Suprapubic skin (tissue), 4 donors: ENCODE measurements around the gene SPDL1. TPM values are rescaled to one million over a fixed set of nuclear protein-coding genes. Genes with fewer than 3 reads are reported as not detected.
"Not testable (repeated sequence)": the region's sequence is repeated elsewhere in the genome, so short reads cannot be mapped to it uniquely, and the experiment has no call there.

ENCODE experiments used
- DNase-seq, 2 donors: peaks; one replicate each; pipeline ENCODE4 v3.0.0-alpha.2; 2019; ENCODE audit warnings: low spot score in 2 of 2
- H3K27ac ChIP-seq: fragments of 200-600 bp; sonication (generic); one replicate; pipeline ENCODE4 v1.5.1; 2019
- H3K27me3 ChIP-seq: fragments of 200-600 bp; sonication (generic); one replicate; pipeline ENCODE4 v1.5.1; 2019
- H3K36me3 ChIP-seq: fragments of 200-600 bp; sonication (generic); one replicate; pipeline ENCODE4 v1.5.1; 2019
- H3K4me1 ChIP-seq: fragments of 200-600 bp; sonication (generic); one replicate; pipeline ENCODE4 v1.5.1; 2019
- H3K4me3 ChIP-seq: fragments of 200-600 bp; sonication (generic); one replicate; pipeline ENCODE4 v1.5.1; 2019; ENCODE audit warnings: mild to moderate bottlenecking
- H3K9me3 ChIP-seq: fragments of 200-600 bp; sonication (generic); one replicate; pipeline ENCODE4 v1.5.1; 2019
- CTCF ChIP-seq, 2 donors: fragments of 200-600 bp in 1 of 2; fragments of 450-650 bp in 1 of 2; sonication (generic) in 1 of 2; IDR thresholded peaks; one replicate each; pipeline ENCODE4 v1.5.1; 2016 to 2019; ENCODE audit warnings: antibody characterized with exemption in 2 of 2, mild to moderate bottlenecking in 1 of 2, moderate library complexity in 1 of 2
- EP300 ChIP-seq: sonication (generic); formaldehyde crosslinking; IDR thresholded peaks from one replicate; pipeline ENCODE4 v1.6.1; 2017; ENCODE audit warnings: antibody characterized with exemption
- POLR2A ChIP-seq, 2 donors: fragments of 450-650 bp; IDR thresholded peaks; one replicate each; pipeline ENCODE4 v1.6.1; 2017; ENCODE audit warnings: antibody characterized with exemption in 2 of 2, mild to moderate bottlenecking in 2 of 2, moderate library complexity in 2 of 2
- POLR2AphosphoS5 ChIP-seq, 3 donors: sonication (generic); formaldehyde crosslinking; IDR thresholded peaks; one replicate each; pipeline ENCODE4 v1.6.1; 2017; ENCODE audit warnings: antibody characterized with exemption in 3 of 3
- WGBS: methylation state at CpG from one replicate; pipeline ENCODE4 v1.1.5; 2018; 5-methylcytosine and 5-hydroxymethylcytosine counted together
- total RNA-seq, 4 donors: library from RNA; depleted of rRNA; stranded (reverse); fragments of >200 nt; gene quantifications; one replicate each; pipeline ENCODE4 v1.1.0, GENCODE V29; 2016

The SPDL1 gene
- total RNA-seq, 4 donors from 2014 or later: 6.4 to 9.4 (median 7.3) TPM

DNA sequence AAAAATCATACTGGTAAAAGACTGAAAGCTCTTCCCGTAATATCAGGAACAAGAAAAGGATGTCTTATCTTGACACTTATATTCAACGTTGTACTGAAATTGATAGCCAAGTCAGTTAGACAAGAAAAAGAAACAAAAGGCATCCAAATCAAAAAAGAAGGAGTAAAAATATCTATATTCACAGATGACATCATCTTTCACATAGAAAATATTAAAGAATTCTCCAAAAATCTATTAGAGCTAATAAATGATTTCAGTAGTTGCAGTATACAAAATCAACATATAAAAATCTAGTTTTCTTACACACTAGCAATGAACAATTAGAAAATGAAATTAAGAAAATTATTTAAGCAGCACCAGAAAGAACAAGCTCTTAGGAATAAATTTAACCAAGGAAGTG, 24.3 kb downstream of the SPDL1 start:
- no peaks in the 10 kb centered on the region for H3K27me3 ChIP-seq
- peaks cover 6% of the 10 kb centered on the region for H3K9me3 ChIP-seq
- WGBS: 93% methylated on average over 2 of the region's 2 CpGs
- no peaks in the 10 kb centered on the region for H3K36me3 ChIP-seq
- DNase-seq: no peak
- H3K4me1 ChIP-seq: no peaks in the 10 kb centered on the region
- H3K27ac ChIP-seq: no peak overlapping the region
- H3K4me3 ChIP-seq: no peak overlapping the region
- TF ChIP-seq EP300: no peak
- no peak for TF ChIP-seq POLR2A (IDR thresholded peaks at IDR 0.05)

DNA sequence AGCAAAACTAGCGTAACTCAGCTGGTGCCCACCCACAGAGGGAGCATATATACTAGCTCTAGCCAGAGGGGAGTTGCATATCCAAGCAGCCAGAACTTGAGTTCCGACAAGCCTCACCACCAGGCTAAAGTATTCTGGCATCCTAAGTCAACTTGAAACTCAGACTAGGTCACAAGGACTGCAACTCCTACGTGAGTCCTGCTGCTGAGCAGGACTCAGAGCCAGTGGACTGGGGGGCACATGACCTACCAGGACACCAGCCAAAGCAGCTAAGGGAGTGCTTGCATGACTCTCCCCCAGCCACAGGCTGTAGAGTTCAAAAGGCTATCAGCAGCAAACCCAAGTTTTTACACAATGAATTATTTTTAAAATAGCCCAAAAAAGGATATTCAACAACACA, 26.1 kb downstream of the SPDL1 start:
- H3K27ac ChIP-seq: no peak overlapping the region
- 67% methylated on average over 3 of the region's 3 CpGs for WGBS
- no peaks in the 10 kb centered on the region for H3K4me1 ChIP-seq
- no peak overlapping the region for H3K4me3 ChIP-seq
- H3K36me3 ChIP-seq: no peaks in the 10 kb centered on the region
- H3K9me3 ChIP-seq: peaks cover 6% of the 10 kb centered on the region
- no peaks in the 10 kb centered on the region for H3K27me3 ChIP-seq
- no peak for TF ChIP-seq CTCF (IDR thresholded peaks at IDR 0.05)
- TF ChIP-seq EP300: no peak
- no peak for TF ChIP-seq POLR2A (IDR thresholded peaks at IDR 0.05)
- TF ChIP-seq POLR2AphosphoS5 (IDR thresholded peaks at IDR 0.05): no peak
- DNase-seq: no peak

GRCh38 chr5:169610606-169611005, 27.0 kb downstream of the SPDL1 start:
- TF ChIP-seq EP300 (no peak), POLR2A (IDR thresholded peaks at IDR 0.05) (no peak), CTCF (IDR thresholded peaks at IDR 0.05) (no peak), POLR2AphosphoS5 (IDR thresholded peaks at IDR 0.05) (no peak)
- Histone ChIP-seq H3K36me3 (no peaks in the 10 kb centered on the region), H3K4me1 (no peaks in the 10 kb centered on the region), H3K27ac (no peak overlapping the region), H3K4me3 (no peak overlapping the region), H3K9me3 (peaks cover 6% of the 10 kb centered on the region), H3K27me3 (no peaks in the 10 kb centered on the region)
- 86% methylated on average over 4 of the region's 4 CpGs for WGBS
- no peak for DNase-seq

DNA sequence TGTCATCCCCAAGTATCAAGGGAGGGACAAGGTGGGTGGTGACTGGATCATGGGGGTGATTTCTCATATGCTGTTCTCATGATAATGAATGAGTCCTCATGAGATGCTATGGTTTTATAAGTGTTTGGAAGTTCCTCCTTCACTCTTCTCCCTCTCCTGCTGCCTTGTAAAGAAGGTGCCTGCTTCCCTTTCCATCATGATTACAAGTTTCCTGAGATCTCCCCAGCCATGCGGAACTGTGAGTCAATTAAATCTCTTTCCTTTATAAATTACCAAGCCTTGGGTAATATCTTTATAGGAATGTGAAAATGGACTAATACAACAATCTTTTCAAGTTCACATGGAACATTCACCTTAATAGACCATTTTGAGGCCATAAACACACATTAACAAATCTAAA, 32.0 kb downstream of the SPDL1 start:
- Histone ChIP-seq H3K27me3 (no peaks in the 10 kb centered on the region), H3K4me1 (no peaks in the 10 kb centered on the region), H3K36me3 (no peaks in the 10 kb centered on the region), H3K27ac (no peak overlapping the region), H3K4me3 (no peak overlapping the region), H3K9me3 (peaks cover 6% of the 10 kb centered on the region)
- WGBS: 80% methylated on average over 1 of the region's 1 CpG
- TF ChIP-seq POLR2AphosphoS5 (IDR thresholded peaks at IDR 0.05) (no peak), EP300 (no peak), POLR2A (IDR thresholded peaks at IDR 0.05) (no peak), CTCF (IDR thresholded peaks at IDR 0.05) (no peak)
- no peak for DNase-seq

DNA sequence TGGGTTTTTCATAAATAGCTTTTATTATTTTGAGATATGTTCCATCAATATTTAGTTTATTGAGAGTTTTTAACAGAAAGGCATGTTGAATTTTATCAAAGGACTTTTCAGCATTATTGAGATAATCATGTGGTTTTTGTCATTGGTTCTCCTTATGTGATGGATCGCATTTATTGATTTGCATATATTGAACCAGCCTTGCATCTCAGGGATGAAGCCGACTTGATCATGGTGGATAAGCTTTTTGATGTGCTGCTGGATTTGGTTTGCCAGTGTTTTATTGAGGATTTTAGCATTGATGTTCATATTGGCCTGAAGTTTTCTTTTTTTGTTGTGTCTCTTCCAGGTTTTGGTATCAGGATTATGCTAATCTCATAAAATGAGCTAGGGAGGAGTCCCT, 40.7 kb downstream of the SPDL1 start:
- not testable (repeated sequence) for H3K9me3 ChIP-seq, H3K27ac ChIP-seq, DNase-seq, H3K36me3 ChIP-seq, H3K4me1 ChIP-seq, H3K4me3 ChIP-seq, H3K27me3 ChIP-seq
- WGBS: 89% methylated on average over 2 of the region's 2 CpGs

DNA sequence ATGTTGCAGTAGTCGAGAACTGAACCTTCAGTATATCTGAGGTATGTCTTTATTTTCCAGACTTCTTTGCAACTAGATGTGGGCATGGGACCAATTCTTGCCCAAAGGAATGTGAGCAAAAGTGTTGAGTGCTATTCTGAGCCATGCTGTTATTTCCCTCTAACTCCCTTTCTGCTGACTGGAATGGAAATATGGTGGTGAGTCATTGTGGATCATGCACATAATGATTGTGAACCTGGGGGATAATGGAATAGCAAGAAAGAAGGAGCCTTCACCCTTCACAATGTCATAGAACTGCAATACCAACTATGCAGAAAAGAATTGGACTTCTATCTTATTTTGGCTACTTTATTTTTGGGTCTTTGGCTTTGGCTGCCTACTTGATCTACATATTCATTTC, 43.2 kb downstream of the SPDL1 start:
- Histone ChIP-seq H3K4me3 (no peak overlapping the region), H3K36me3 (no peaks in the 10 kb centered on the region), H3K9me3 (no peaks in the 10 kb centered on the region), H3K4me1 (no peaks in the 10 kb centered on the region), H3K27ac (no peak overlapping the region), H3K27me3 (no peaks in the 10 kb centered on the region)
- WGBS: 87% methylated on average over 1 of the region's 1 CpG
- no peak for DNase-seq
- TF ChIP-seq CTCF (IDR thresholded peaks at IDR 0.05): no peak
- TF ChIP-seq EP300: no peak
- no peak for TF ChIP-seq POLR2A (IDR thresholded peaks at IDR 0.05)
- TF ChIP-seq POLR2AphosphoS5 (IDR thresholded peaks at IDR 0.05): no peak
